ENCODE data around the gene TEX38.

DNA sequence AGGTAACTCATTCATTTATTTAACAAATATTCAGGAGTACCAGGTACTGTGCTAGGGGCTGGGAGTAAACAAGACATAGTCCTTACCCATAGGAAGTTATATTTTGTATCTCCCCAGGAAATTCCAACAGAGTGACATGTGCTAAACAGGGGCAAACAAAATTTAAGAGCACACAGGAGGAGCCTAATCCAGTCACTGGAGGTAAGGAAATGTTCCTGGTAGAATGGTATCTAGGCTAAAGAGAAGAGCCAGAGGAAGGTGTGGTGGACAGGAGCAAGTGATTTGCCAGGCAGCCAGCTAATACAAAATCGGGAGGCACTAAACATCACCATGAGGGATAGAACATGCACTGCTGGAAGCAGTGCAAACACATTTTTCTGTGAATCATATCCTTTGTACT is 10.4 kb downstream of the TEX38 start:
- TF ChIP-seq, protein P1, sequence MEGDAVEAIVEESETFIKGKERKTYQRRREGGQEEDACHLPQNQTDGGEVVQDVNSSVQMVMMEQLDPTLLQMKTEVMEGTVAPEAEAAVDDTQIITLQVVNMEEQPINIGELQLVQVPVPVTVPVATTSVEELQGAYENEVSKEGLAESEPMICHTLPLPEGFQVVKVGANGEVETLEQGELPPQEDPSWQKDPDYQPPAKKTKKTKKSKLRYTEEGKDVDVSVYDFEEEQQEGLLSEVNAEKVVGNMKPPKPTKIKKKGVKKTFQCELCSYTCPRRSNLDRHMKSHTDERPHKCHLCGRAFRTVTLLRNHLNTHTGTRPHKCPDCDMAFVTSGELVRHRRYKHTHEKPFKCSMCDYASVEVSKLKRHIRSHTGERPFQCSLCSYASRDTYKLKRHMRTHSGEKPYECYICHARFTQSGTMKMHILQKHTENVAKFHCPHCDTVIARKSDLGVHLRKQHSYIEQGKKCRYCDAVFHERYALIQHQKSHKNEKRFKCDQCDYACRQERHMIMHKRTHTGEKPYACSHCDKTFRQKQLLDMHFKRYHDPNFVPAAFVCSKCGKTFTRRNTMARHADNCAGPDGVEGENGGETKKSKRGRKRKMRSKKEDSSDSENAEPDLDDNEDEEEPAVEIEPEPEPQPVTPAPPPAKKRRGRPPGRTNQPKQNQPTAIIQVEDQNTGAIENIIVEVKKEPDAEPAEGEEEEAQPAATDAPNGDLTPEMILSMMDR (IDR thresholded peaks at IDR 0.05; ENCODE audit: low read depth, low read length): no peak
- no peak for TF ChIP-seq EZH2phosphoT487 (IDR thresholded peaks at IDR 0.05; ENCODE audit: low read depth)
